ENCODE measurements around the gene NOX3. TPM values are rescaled to one million over a fixed set of nuclear protein-coding genes. Genes with fewer than 3 reads are reported as not detected.

NOX3 gene
- total RNA-seq, 1 donor from 2014 or later = not detected

GRCh38 chr6:155434096-155434495 is 21.5 kb downstream of the NOX3 start:
- DNase-seq = no peak

- DNase-seq = no peak
Measured at GRCh38 chr6:155432293-155432692, 23.3 kb downstream of the NOX3 start.

GRCh38 chr6:155429321-155429893 is 26.2 kb downstream of the NOX3 start:
- DNase-seq = no peak

- no peak for DNase-seq
Measured at GRCh38 chr6:155426408-155426945, 29.2 kb downstream of the NOX3 start.

- no peak for DNase-seq
Measured at GRCh38 chr6:155424181-155424580, 31.5 kb downstream of the NOX3 start.

- no peak for DNase-seq
Measured at GRCh38 chr6:155422635-155423034, 33.0 kb downstream of the NOX3 start.

GRCh38 chr6:155420492-155420891 is 35.1 kb downstream of the NOX3 start:
- no peak for DNase-seq

GRCh38 chr6:155419161-155419560 is 36.5 kb downstream of the NOX3 start:
- DNase-seq = no peak

GRCh38 chr6:155418017-155418761 is 37.5 kb downstream of the NOX3 start:
- DNase-seq = peak; percentile 28

- DNase-seq = no peak
Measured at GRCh38 chr6:155417454-155417853, 38.2 kb downstream of the NOX3 start.

- DNase-seq = no peak
Measured at GRCh38 chr6:155415953-155416352, 39.7 kb downstream of the NOX3 start.

GRCh38 chr6:155414049-155414448 is 41.6 kb downstream of the NOX3 start:
- DNase-seq = no peak

GRCh38 chr6:155412335-155412734 is 43.3 kb downstream of the NOX3 start:
- DNase-seq = no peak

- DNase-seq = no peak
Measured at GRCh38 chr6:155411154-155412052, 44.2 kb downstream of the NOX3 start.

GRCh38 chr6:155409391-155409790 is 46.2 kb downstream of the NOX3 start:
- DNase-seq = no peak

- no peak for DNase-seq
Measured at GRCh38 chr6:155408981-155409380, 46.7 kb downstream of the NOX3 start.

GRCh38 chr6:155408231-155408630 is 47.4 kb downstream of the NOX3 start:
- DNase-seq = no peak

GRCh38 chr6:155406801-155407200 is 48.8 kb downstream of the NOX3 start:
- no peak for DNase-seq

GRCh38 chr6:155404937-155405336 is 50.7 kb downstream of the NOX3 start:
- DNase-seq = no peak

- no peak for DNase-seq
Measured at GRCh38 chr6:155402656-155403304, 52.9 kb downstream of the NOX3 start.

GRCh38 chr6:155400654-155400965 is 55.0 kb downstream of the NOX3 start:
- no peak for DNase-seq

All from skin of body (tissue), 2 donors.